Measurements from ENCODE around the gene DDX41. TPM values are rescaled to one million over a fixed set of nuclear protein-coding genes. Genes with fewer than 3 reads are reported as not detected.

DDX41 gene
- total and polyA plus RNA-seq, 2 donors (not counting 1 experiment from before 2014, with no cell fraction given), result 66.8 to 79.1 TPM

DNA sequence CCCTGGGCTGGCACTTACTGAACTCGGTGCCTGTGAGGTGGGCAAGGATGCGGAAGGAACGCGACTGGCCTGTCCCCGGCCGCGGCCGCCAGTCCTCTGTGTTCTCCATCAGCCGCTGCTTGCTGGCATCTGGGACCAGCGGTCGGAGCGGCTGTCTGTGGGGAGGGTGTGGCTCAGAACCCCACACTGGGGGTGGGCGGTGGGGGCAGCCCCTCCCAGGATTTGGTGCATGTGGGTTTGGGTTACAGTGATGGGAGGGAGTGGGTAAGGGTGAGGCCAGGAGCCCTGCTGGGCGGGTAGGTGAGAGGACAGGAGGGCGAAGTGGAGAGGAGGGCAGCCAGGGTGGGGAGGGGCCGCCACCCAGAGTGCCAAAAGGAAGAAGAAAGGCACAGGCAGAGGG, 25.8 kb downstream of the DDX41 start:
- no peak overlapping the region for H2AFZ ChIP-seq (ENCODE audit: low read length)
- peak overlapping the region; percentile 20 for H3K27ac ChIP-seq (ENCODE audit: insufficient read depth, low read length)
- no peak for DNase-seq (ENCODE audit: low read depth in 2 of 2)
- H3K36me3 ChIP-seq (ENCODE audit: control insufficient read depth, insufficient read depth, low read length), result peaks cover 72% of the 10 kb centered on the region
- no peak overlapping the region for H3K9ac ChIP-seq (ENCODE audit: insufficient read depth, low read length)
- H3K4me3 ChIP-seq (replicated peaks in 1 of 4; ENCODE audit: control extremely low read depth in 1 of 4, insufficient read depth in 1 of 4, low read depth in 3 of 4, low read length in 4 of 4), result no peak overlapping the region
- H3K4me1 ChIP-seq (ENCODE audit: control insufficient read depth, extremely low read depth, insufficient read depth, low read length), result peaks cover 31% of the 10 kb centered on the region
- no peaks in the 10 kb centered on the region for H3K9me3 ChIP-seq (ENCODE audit: control insufficient read depth, insufficient read depth, low read depth, low read length)
- no peaks in the 10 kb centered on the region for H4K20me1 ChIP-seq (ENCODE audit: control insufficient read depth, extremely low read depth, insufficient read depth, low read length)
- H3K27me3 ChIP-seq (ENCODE audit: control insufficient read depth, insufficient read depth, low read length), result no peaks in the 10 kb centered on the region
- TF ChIP-seq EZH2 (IDR thresholded peaks at IDR 0.05; ENCODE audit: low read length, missing control alignments), result no peak
- TF ChIP-seq, protein P1, sequence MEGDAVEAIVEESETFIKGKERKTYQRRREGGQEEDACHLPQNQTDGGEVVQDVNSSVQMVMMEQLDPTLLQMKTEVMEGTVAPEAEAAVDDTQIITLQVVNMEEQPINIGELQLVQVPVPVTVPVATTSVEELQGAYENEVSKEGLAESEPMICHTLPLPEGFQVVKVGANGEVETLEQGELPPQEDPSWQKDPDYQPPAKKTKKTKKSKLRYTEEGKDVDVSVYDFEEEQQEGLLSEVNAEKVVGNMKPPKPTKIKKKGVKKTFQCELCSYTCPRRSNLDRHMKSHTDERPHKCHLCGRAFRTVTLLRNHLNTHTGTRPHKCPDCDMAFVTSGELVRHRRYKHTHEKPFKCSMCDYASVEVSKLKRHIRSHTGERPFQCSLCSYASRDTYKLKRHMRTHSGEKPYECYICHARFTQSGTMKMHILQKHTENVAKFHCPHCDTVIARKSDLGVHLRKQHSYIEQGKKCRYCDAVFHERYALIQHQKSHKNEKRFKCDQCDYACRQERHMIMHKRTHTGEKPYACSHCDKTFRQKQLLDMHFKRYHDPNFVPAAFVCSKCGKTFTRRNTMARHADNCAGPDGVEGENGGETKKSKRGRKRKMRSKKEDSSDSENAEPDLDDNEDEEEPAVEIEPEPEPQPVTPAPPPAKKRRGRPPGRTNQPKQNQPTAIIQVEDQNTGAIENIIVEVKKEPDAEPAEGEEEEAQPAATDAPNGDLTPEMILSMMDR (conservative IDR thresholded peaks at IDR 0.05 in 1 of 2, IDR thresholded peaks at IDR 0.05 in 1 of 2; ENCODE audit: low read depth in 1 of 2, low read length in 2 of 2), result no peak
- H3K79me2 ChIP-seq (ENCODE audit: control insufficient read depth, insufficient read depth, low read length), result peaks cover 47% of the 10 kb centered on the region
- H3K4me2 ChIP-seq (ENCODE audit: extremely low read depth, insufficient read depth, low read length), result no peak overlapping the region

- Histone ChIP-seq H3K79me2 (ENCODE audit: control insufficient read depth, insufficient read depth, low read length) (peaks cover 42% of the 10 kb centered on the region), H2AFZ (ENCODE audit: low read length) (no peak overlapping the region), H3K9ac (ENCODE audit: insufficient read depth, low read length) (no peak overlapping the region), H3K36me3 (ENCODE audit: control insufficient read depth, insufficient read depth, low read length) (peaks cover 67% of the 10 kb centered on the region), H3K4me2 (ENCODE audit: extremely low read depth, insufficient read depth, low read length) (no peak overlapping the region), H3K27ac (ENCODE audit: insufficient read depth, low read length) (no peak overlapping the region), H3K4me3 (replicated peaks in 1 of 4; ENCODE audit: control extremely low read depth in 1 of 4, insufficient read depth in 1 of 4, low read depth in 3 of 4, low read length in 4 of 4) (no peak overlapping the region), H3K9me3 (ENCODE audit: control insufficient read depth, insufficient read depth, low read depth, low read length) (no peaks in the 10 kb centered on the region), H3K4me1 (ENCODE audit: control insufficient read depth, extremely low read depth, insufficient read depth, low read length) (peaks cover 25% of the 10 kb centered on the region), H4K20me1 (ENCODE audit: control insufficient read depth, extremely low read depth, insufficient read depth, low read length) (no peaks in the 10 kb centered on the region), H3K27me3 (ENCODE audit: control insufficient read depth, insufficient read depth, low read length) (no peaks in the 10 kb centered on the region)
- DNase-seq (ENCODE audit: low read depth in 2 of 2), result no peak
- TF ChIP-seq EZH2 (IDR thresholded peaks at IDR 0.05; ENCODE audit: low read length, missing control alignments), result no peak
- TF ChIP-seq, protein P1 (conservative IDR thresholded peaks at IDR 0.05 in 1 of 2, IDR thresholded peaks at IDR 0.05 in 1 of 2; ENCODE audit: low read depth in 1 of 2, low read length in 2 of 2), result no peak
Observed at GRCh38 chr5:177490311-177490991, 26.3 kb downstream of the DDX41 start.

GRCh38 chr5:177489119-177489716, 27.5 kb downstream of the DDX41 start:
- peaks cover 41% of the 10 kb centered on the region for H3K79me2 ChIP-seq (ENCODE audit: control insufficient read depth, insufficient read depth, low read length)
- H3K27me3 ChIP-seq (ENCODE audit: control insufficient read depth, insufficient read depth, low read length), result no peaks in the 10 kb centered on the region
- H3K4me2 ChIP-seq (ENCODE audit: extremely low read depth, insufficient read depth, low read length), result no peak overlapping the region
- no peak overlapping the region for H2AFZ ChIP-seq (ENCODE audit: low read length)
- no peak for TF ChIP-seq EZH2 (IDR thresholded peaks at IDR 0.05; ENCODE audit: low read length, missing control alignments)
- TF ChIP-seq, protein P1 (conservative IDR thresholded peaks at IDR 0.05 in 1 of 2, IDR thresholded peaks at IDR 0.05 in 1 of 2; ENCODE audit: low read depth in 1 of 2, low read length in 2 of 2), result no peak
- no peak overlapping the region for H3K9ac ChIP-seq (ENCODE audit: insufficient read depth, low read length)
- no peak overlapping the region for H3K4me3 ChIP-seq (replicated peaks in 1 of 4; ENCODE audit: control extremely low read depth in 1 of 4, insufficient read depth in 1 of 4, low read depth in 3 of 4, low read length in 4 of 4)
- no peaks in the 10 kb centered on the region for H4K20me1 ChIP-seq (ENCODE audit: control insufficient read depth, extremely low read depth, insufficient read depth, low read length)
- H3K4me1 ChIP-seq (ENCODE audit: control insufficient read depth, extremely low read depth, insufficient read depth, low read length), result peaks cover 17% of the 10 kb centered on the region
- no peak overlapping the region for H3K27ac ChIP-seq (ENCODE audit: insufficient read depth, low read length)
- H3K9me3 ChIP-seq (ENCODE audit: control insufficient read depth, insufficient read depth, low read depth, low read length), result no peaks in the 10 kb centered on the region
- no peak for DNase-seq (ENCODE audit: low read depth in 2 of 2)
- peaks cover 74% of the 10 kb centered on the region for H3K36me3 ChIP-seq (ENCODE audit: control insufficient read depth, insufficient read depth, low read length)

Data from fibroblast of lung (primary cell).